ENCODE data around the gene SLC12A4.
"Not testable (repeated sequence)": the region's sequence is repeated elsewhere in the genome, so short reads cannot be mapped to it uniquely, and the experiment has no call there.

Gene SLC12A4

GRCh38 chr16:67941469-67942199 lies 26.8 kb downstream of the SLC12A4 start:
- no peak for DNase-seq (ENCODE audit: low read depth in 2 of 2)

- no peak for DNase-seq (ENCODE audit: low read depth in 2 of 2)
Measured at GRCh38 chr16:67940446-67941089, 27.9 kb downstream of the SLC12A4 start.

GRCh38 chr16:67939507-67940445 lies 28.7 kb downstream of the SLC12A4 start:
- DNase-seq (ENCODE audit: low read depth in 2 of 2) = no peak

GRCh38 chr16:67937713-67938112 lies 30.7 kb downstream of the SLC12A4 start:
- not testable (repeated sequence) for DNase-seq (ENCODE audit: low read depth in 2 of 2)

- DNase-seq (ENCODE audit: low read depth in 2 of 2) = peak in 1 of 2 donors; percentile 43
Measured at GRCh38 chr16:67936880-67937605, 31.4 kb downstream of the SLC12A4 start.

- peak in 1 of 2 donors; percentile 42 for DNase-seq (ENCODE audit: low read depth in 2 of 2)
Measured at GRCh38 chr16:67936124-67936879, 32.1 kb downstream of the SLC12A4 start, which contains the start of gene PSMB10. PSMB10 (minus strand) TSS chr16:67936850; CDS start chr16:67936749, 101 bp downstream.

GRCh38 chr16:67935402-67936123 lies 32.9 kb downstream of the SLC12A4 start:
- peak; percentile 78 to 80 for DNase-seq (ENCODE audit: low read depth in 2 of 2)

GRCh38 chr16:67935101-67935401 lies 33.4 kb downstream of the SLC12A4 start:
- DNase-seq (ENCODE audit: low read depth in 2 of 2) = no peak

- no peak for DNase-seq (ENCODE audit: low read depth in 2 of 2)
Measured at GRCh38 chr16:67934306-67935100, 33.9 kb downstream of the SLC12A4 start.

GRCh38 chr16:67933805-67934204 lies 34.6 kb downstream of the SLC12A4 start:
- no peak for DNase-seq (ENCODE audit: low read depth in 2 of 2)

GRCh38 chr16:67932462-67932840 lies 36.0 kb downstream of the SLC12A4 start:
- DNase-seq (ENCODE audit: low read depth in 2 of 2) = no peak

- no peak for DNase-seq (ENCODE audit: low read depth in 2 of 2)
Measured at GRCh38 chr16:67931712-67932461, 36.5 kb downstream of the SLC12A4 start, which contains the start of gene CTRL. CTRL (minus strand) TSS chr16:67931862; CDS start chr16:67931852, 10 bp downstream.

GRCh38 chr16:67930678-67931211 lies 37.7 kb downstream of the SLC12A4 start:
- DNase-seq (ENCODE audit: low read depth in 2 of 2) = no peak

- no peak for DNase-seq (ENCODE audit: low read depth in 2 of 2)
Measured at GRCh38 chr16:67930191-67930590, 38.2 kb downstream of the SLC12A4 start.

GRCh38 chr16:67928561-67929364 lies 39.7 kb downstream of the SLC12A4 start:
- DNase-seq (ENCODE audit: low read depth in 2 of 2) = peak; percentile 44 to 55

GRCh38 chr16:67928147-67928546 lies 40.3 kb downstream of the SLC12A4 start:
- no peak for DNase-seq (ENCODE audit: low read depth in 2 of 2)
